Right lobe of liver (tissue), 6 donors: ENCODE data around the gene HIF1A. TPM values are rescaled to one million over a fixed set of nuclear protein-coding genes. Genes with fewer than 3 reads are reported as not detected.

ENCODE experiments used
- ATAC-seq, 4 donors: fragments of 200-7000 bp; cut with Tn5 transposase; one replicate each; pipeline ENCODE4 v1.9.1; 2020; ENCODE audit warnings: mild to moderate bottlenecking in 4 of 4, moderate library complexity in 4 of 4
- DNase-seq, 3 donors: peaks; one replicate each; pipeline ENCODE4 v3.0.0-alpha.2; 2020
- H3K27ac ChIP-seq, 3 donors: fragments of 200-600 bp; one replicate each; pipeline ENCODE4 v1.8.0; 2022
- H3K27me3 ChIP-seq, 2 donors: fragments of 200-600 bp; one replicate each; pipeline ENCODE4 v1.8.0; 2022
- H3K36me3 ChIP-seq, 4 donors: fragments of 200-600 bp; sonication (generic) in 1 of 4; one replicate each; pipeline versions ENCODE4 v1.5.1 to v1.8.0; 2017 to 2022; ENCODE audit warnings: control low read depth in 1 of 4
- H3K4me1 ChIP-seq, 4 donors: fragments of 200-600 bp; sonication (generic) in 1 of 4; one replicate each; pipeline versions ENCODE4 v1.5.1 to v1.8.0; 2017 to 2022; ENCODE audit warnings: control low read depth in 1 of 4
- H3K4me3 ChIP-seq, 3 donors: fragments of 200-600 bp; one replicate each; pipeline ENCODE4 v1.8.0; 2022
- H3K9me3 ChIP-seq, 4 donors: fragments of 200-600 bp; sonication (generic) in 1 of 4; one replicate each; pipeline versions ENCODE4 v1.5.1 to v1.8.0; 2017 to 2022; ENCODE audit warnings: control low read depth in 1 of 4
- POLR2A ChIP-seq: fragments of 450-650 bp; IDR thresholded peaks from one replicate; pipeline ENCODE4 v1.6.1; 2017; ENCODE audit warnings: antibody characterized with exemption, mild to moderate bottlenecking
- WGBS: methylation state at CpG from one replicate; pipeline ENCODE4 v1.1.6; 2018; ENCODE audit warnings: low coverage, low lambda C conversion rate; ENCODE audit not compliant: insufficient coverage; ENCODE audit errors: missing lambda C conversion rate; 5-methylcytosine and 5-hydroxymethylcytosine counted together
- intact Hi-C, 2 donors: fragments of 100-400 bp; cut with DNase I; formaldehyde crosslinking; loops; one replicate each; pipeline versions ENCODE4 v1.11.2 to v1.14.1; 2022
- total RNA-seq, 6 experiments: library from RNA; depleted of rRNA in 2 of 6; stranded (reverse); fragments of >200 nt in 2 of 6; fragmentation: NEBNext Ultra II Directional in 3 of 6; extraction: Animal tissue kit (Norgen Biotek cat#: 25700) in 3 of 6; gene quantifications; one replicate each; pipeline versions ENCODE4 v1.1.0 to v1.2.4, GENCODE V29; 2016 to 2023
- TF ChIP-seq, protein P1 (sequence below), 4 donors: fragments of 200-600 bp in 3 of 4; fragments of 450-650 bp in 1 of 4; IDR thresholded peaks; one replicate each; pipeline versions ENCODE4 v1.5.1 to v1.8.0; 2016 to 2022; ENCODE audit warnings: antibody characterized with exemption in 4 of 4, mild to moderate bottlenecking in 2 of 4
- donor health status: DM: no; HTN: yes; CAD: no.
- donor health status: DM: no; HTN: no; CAD: no.
- donor health status: DM: no; HTN: no; CAD: no.
- donor health status: DM: no; HTN: yes; CAD: no.
- donor health status: DM: no; HTN: yes; CAD: no.

Gene HIF1A
- total RNA-seq, 6 experiments from 2014 or later, result 15.9 to 117 (median 31.9) TPM

GRCh38 chr14:61670576-61670975, 24.7 kb upstream of the HIF1A start:
- no peak for DNase-seq
- H3K27me3 ChIP-seq, result no peaks in the 10 kb centered on the region
- peak overlapping the region in 1 of 3 donors; percentile 24 for H3K27ac ChIP-seq
- no peaks in the 10 kb centered on the region for H3K4me1 ChIP-seq
- H3K36me3 ChIP-seq, result no peaks in the 10 kb centered on the region
- no peak for ATAC-seq
- H3K9me3 ChIP-seq, result no peaks in the 10 kb centered on the region
- TF ChIP-seq, protein P1, sequence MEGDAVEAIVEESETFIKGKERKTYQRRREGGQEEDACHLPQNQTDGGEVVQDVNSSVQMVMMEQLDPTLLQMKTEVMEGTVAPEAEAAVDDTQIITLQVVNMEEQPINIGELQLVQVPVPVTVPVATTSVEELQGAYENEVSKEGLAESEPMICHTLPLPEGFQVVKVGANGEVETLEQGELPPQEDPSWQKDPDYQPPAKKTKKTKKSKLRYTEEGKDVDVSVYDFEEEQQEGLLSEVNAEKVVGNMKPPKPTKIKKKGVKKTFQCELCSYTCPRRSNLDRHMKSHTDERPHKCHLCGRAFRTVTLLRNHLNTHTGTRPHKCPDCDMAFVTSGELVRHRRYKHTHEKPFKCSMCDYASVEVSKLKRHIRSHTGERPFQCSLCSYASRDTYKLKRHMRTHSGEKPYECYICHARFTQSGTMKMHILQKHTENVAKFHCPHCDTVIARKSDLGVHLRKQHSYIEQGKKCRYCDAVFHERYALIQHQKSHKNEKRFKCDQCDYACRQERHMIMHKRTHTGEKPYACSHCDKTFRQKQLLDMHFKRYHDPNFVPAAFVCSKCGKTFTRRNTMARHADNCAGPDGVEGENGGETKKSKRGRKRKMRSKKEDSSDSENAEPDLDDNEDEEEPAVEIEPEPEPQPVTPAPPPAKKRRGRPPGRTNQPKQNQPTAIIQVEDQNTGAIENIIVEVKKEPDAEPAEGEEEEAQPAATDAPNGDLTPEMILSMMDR (IDR thresholded peaks at IDR 0.05), result no peak
- TF ChIP-seq POLR2A, result no peak
- H3K4me3 ChIP-seq, result no peak overlapping the region
- intact Hi-C loops, result no loop called here
- 46% methylated on average over 7 of the region's 7 CpGs for WGBS

GRCh38 chr14:61671082-61671481, 24.2 kb upstream of the HIF1A start:
- H3K27ac ChIP-seq, result peak overlapping the region in 2 of 3 donors; percentile 24 to 56
- WGBS, result 34% methylated on average over 3 of the region's 3 CpGs
- H3K27me3 ChIP-seq, result no peaks in the 10 kb centered on the region

DNA sequence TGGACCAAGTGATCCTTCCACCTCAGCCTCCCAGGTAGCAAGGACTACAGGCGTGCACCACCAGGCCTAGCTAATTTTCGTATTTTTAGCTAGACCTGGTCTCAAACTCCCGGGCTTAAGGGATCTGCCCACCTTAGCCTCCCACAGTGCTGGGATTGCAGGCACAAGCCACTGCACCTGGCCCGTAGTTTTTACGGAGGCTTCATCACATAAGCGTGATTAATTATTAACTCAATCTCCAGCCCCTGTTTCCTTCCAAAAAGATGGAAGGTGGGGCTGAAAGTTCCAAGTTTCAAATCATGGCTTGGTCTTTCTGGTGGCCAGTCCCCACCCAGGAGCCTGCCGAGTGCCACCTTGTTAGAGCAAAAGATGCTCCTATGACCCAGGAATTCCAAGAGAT, 22.5 kb upstream of the HIF1A start:
- WGBS, result 73% methylated on average over 7 of the region's 7 CpGs
- Histone ChIP-seq H3K9me3 (no peaks in the 10 kb centered on the region), H3K27ac (no peak overlapping the region), H3K36me3 (no peaks in the 10 kb centered on the region), H3K4me3 (no peak overlapping the region), H3K27me3 (no peaks in the 10 kb centered on the region), H3K4me1 (no peaks in the 10 kb centered on the region)
- TF ChIP-seq POLR2A, result no peak
- TF ChIP-seq, protein P1 (IDR thresholded peaks at IDR 0.05), result no peak
- intact Hi-C loops, result no loop called here
- no peak for DNase-seq
- no peak for ATAC-seq

More at GRCh38 chr14:61671082-61671481, 24.2 kb upstream of the HIF1A start:
- intact Hi-C loops, result no loop called here
- DNase-seq (no peak), ATAC-seq (peak; percentile 35 to 57 (median 50))
- no peaks in the 10 kb centered on the region for H3K36me3 ChIP-seq
- no peak for TF ChIP-seq POLR2A
- TF ChIP-seq, protein P1 (IDR thresholded peaks at IDR 0.05), result no peak
- H3K9me3 ChIP-seq, result no peaks in the 10 kb centered on the region
- H3K4me1 ChIP-seq, result no peaks in the 10 kb centered on the region
- no peak overlapping the region for H3K4me3 ChIP-seq

GRCh38 chr14:61673305-61673704, 22.0 kb upstream of the HIF1A start:
- Histone ChIP-seq H3K36me3 (no peaks in the 10 kb centered on the region), H3K9me3 (no peaks in the 10 kb centered on the region), H3K4me1 (no peaks in the 10 kb centered on the region), H3K4me3 (no peak overlapping the region), H3K27ac (no peak overlapping the region), H3K27me3 (no peaks in the 10 kb centered on the region)
- DNase-seq (no peak), ATAC-seq (peak in 1 of 4 donors; percentile 48)
- intact Hi-C loops, result no loop called here
- TF ChIP-seq, protein P1 (IDR thresholded peaks at IDR 0.05), result no peak
- TF ChIP-seq POLR2A, result no peak
- 47% methylated on average over 5 of the region's 5 CpGs for WGBS

DNA sequence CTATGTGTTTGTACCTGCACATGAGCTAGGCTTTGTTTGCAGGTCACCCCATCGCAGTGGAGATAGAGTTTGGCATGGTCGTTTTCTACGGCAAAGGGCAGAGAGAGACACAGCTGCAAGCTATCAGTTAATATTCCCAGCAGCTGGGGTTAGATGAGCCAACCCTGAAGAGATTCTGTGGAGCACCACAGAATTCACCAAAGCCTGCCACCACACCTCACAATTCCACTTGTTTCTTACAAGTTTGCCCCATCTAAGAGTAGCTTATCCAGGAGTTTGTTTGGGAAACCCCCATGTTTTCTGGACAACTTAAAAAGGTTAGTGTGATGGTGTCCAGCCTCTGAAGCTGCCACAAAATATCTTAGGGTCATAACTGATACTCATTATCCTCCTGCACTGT, 20.0 kb upstream of the HIF1A start:
- no peak overlapping the region for H3K27ac ChIP-seq
- intact Hi-C loops, result no loop called here
- no peaks in the 10 kb centered on the region for H3K9me3 ChIP-seq
- no peak for ATAC-seq
- H3K4me1 ChIP-seq, result no peaks in the 10 kb centered on the region
- no CpG with 5 or more reads among the region's 3 CpGs for WGBS
- no peaks in the 10 kb centered on the region for H3K36me3 ChIP-seq
- H3K27me3 ChIP-seq, result no peaks in the 10 kb centered on the region
- no peak for DNase-seq
- TF ChIP-seq, protein P1 (IDR thresholded peaks at IDR 0.05), result no peak
- no peak for TF ChIP-seq POLR2A
- H3K4me3 ChIP-seq, result no peak overlapping the region
